ENCODE measurements around the gene KLHL35.
A peak's percentile ranks its signal among the peaks of the same experiment; 100 is the strongest.

The KLHL35 gene

GRCh38 chr11:75432911-75433321, at the start of gene KLHL35:
Gene KLHL35 (minus strand): TSS chr11:75433203. CDS start chr11:75430629, 2,574 bp downstream.
- DNase-seq (ENCODE audit: low read depth), result no peak
- H3K4me3 ChIP-seq (ENCODE audit: low read depth, low read length), result no peak within 1 kb of the TSS

GRCh38 chr11:75481922-75482606, 49.1 kb upstream of the KLHL35 start:
- no peak for DNase-seq (ENCODE audit: low read depth)
- no peak overlapping the region for H3K4me3 ChIP-seq (ENCODE audit: low read depth, low read length)

GRCh38 chr11:75481223-75481921, 48.4 kb upstream of the KLHL35 start:
- H3K4me3 ChIP-seq (ENCODE audit: low read depth, low read length), result no peak overlapping the region
- no peak for DNase-seq (ENCODE audit: low read depth)

GRCh38 chr11:75480185-75481175, 47.5 kb upstream of the KLHL35 start:
- no peak overlapping the region for H3K4me3 ChIP-seq (ENCODE audit: low read depth, low read length)
- DNase-seq (ENCODE audit: low read depth), result no peak

- H3K4me3 ChIP-seq (ENCODE audit: low read depth, low read length), result no peak overlapping the region
- DNase-seq (ENCODE audit: low read depth), result no peak
These were observed 46.7 kb upstream of the KLHL35 start for GRCh38 chr11:75479597-75480145.

- DNase-seq (ENCODE audit: low read depth), result no peak
- H3K4me3 ChIP-seq (ENCODE audit: low read depth, low read length), result no peak overlapping the region
These were observed 46.0 kb upstream of the KLHL35 start for GRCh38 chr11:75478783-75479596.

GRCh38 chr11:75477614-75477935, 44.6 kb upstream of the KLHL35 start:
- H3K4me3 ChIP-seq (ENCODE audit: low read depth, low read length), result no peak overlapping the region
- no peak for DNase-seq (ENCODE audit: low read depth)

- no peak for DNase-seq (ENCODE audit: low read depth)
- H3K4me3 ChIP-seq (ENCODE audit: low read depth, low read length), result no peak overlapping the region
These were observed 44.0 kb upstream of the KLHL35 start for GRCh38 chr11:75476739-75477613.

GRCh38 chr11:75475767-75476650, 43.0 kb upstream of the KLHL35 start:
- H3K4me3 ChIP-seq (ENCODE audit: low read depth, low read length), result no peak overlapping the region
- no peak for DNase-seq (ENCODE audit: low read depth)

GRCh38 chr11:75474878-75475766, 42.1 kb upstream of the KLHL35 start:
- DNase-seq (ENCODE audit: low read depth), result no peak
- peak overlapping the region; percentile 11 for H3K4me3 ChIP-seq (ENCODE audit: low read depth, low read length)

GRCh38 chr11:75474240-75474639, 41.2 kb upstream of the KLHL35 start:
- DNase-seq (ENCODE audit: low read depth), result no peak
- no peak overlapping the region for H3K4me3 ChIP-seq (ENCODE audit: low read depth, low read length)

GRCh38 chr11:75473684-75474083, 40.7 kb upstream of the KLHL35 start:
- no peak overlapping the region for H3K4me3 ChIP-seq (ENCODE audit: low read depth, low read length)
- DNase-seq (ENCODE audit: low read depth), result no peak

GRCh38 chr11:75472081-75472732, 39.2 kb upstream of the KLHL35 start:
- no peak overlapping the region for H3K4me3 ChIP-seq (ENCODE audit: low read depth, low read length)
- no peak for DNase-seq (ENCODE audit: low read depth)

GRCh38 chr11:75471176-75471973, 38.4 kb upstream of the KLHL35 start:
- no peak for DNase-seq (ENCODE audit: low read depth)
- H3K4me3 ChIP-seq (ENCODE audit: low read depth, low read length), result no peak overlapping the region

GRCh38 chr11:75470476-75471080, 37.6 kb upstream of the KLHL35 start:
- H3K4me3 ChIP-seq (ENCODE audit: low read depth, low read length), result no peak overlapping the region
- no peak for DNase-seq (ENCODE audit: low read depth)
